ENCODE data around the gene FGR.
"Not testable (repeated sequence)": the region's sequence is repeated elsewhere in the genome, so short reads cannot be mapped to it uniquely, and the experiment has no call there.

Gene FGR

DNA sequence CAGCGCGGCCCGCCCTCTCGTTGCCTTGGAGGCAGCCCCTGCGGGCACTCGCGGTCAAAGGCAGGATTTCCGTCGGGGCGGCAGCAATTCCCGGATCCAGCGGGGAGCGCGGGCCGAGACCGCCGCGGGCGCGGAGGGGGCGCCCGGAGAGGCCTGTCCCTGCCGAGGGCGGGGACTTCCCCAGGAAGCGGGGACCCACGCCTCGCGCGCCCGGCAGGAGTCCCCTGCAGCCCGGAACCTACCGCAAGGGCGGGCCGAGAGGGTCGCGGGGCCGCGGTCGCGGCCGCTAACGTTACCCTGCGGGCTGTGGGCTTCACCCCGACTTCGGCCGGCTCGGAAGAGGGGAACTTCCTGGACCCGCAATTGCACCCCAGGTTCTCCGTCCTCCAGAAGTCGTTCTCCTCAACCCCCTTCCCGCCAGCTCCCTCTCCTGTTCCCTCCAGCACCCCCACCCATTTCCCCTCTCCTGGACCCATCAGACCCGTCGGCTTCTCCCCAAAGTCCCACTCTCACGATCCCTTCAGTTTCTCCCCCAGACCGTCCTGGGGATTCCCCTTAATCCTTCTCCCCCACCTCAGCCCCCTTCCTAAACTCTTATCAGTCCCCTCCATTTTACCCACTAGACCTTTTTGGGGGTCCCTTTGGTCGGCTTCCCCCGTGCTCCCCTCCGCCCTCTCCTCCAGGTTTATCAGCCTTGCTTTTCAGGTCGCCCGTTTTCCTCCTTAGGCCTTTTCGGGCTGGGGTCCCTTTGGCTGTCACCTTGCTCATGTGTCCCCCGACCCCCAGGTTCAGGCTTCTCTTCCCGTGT is 604 bp downstream of the FGR start:
- FAIRE-seq = no peak

DNA sequence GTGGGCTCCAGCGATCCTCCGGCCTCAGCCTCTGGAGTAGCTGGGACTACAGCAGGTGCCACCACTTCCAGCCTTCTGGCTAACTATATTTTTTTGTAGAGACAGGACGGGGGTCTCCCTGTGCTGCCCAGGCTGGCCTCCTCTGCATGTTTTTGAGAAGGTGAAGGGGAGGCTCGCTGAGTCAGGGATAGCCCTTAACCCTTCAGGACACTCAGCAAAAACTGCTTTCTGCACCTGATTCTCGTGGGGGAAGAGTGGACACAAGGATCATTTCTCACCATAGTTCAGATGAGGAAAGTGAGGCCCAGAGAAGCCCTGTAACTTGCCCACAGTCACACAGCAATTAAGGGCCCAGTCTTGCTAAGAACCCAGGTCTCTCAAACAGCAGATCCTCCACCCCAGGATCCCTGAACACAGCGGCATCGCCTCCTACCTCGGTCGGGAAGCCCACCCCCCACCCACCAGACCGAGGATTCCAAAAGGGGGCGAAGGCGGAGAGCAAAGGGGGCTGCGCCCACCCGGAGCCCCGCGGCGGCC is 1.3 kb downstream of the FGR start:
- no peak for FAIRE-seq

GRCh38 chr1:27633298-27633610 is 1.7 kb downstream of the FGR start:
- no peak for FAIRE-seq

GRCh38 chr1:27632387-27633297 is 2.3 kb downstream of the FGR start:
- no peak for FAIRE-seq

- FAIRE-seq = no peak
These were observed 4.0 kb downstream of the FGR start for GRCh38 chr1:27630859-27631491.

- FAIRE-seq = no peak
These were observed 6.3 kb downstream of the FGR start for GRCh38 chr1:27628712-27629111.

DNA sequence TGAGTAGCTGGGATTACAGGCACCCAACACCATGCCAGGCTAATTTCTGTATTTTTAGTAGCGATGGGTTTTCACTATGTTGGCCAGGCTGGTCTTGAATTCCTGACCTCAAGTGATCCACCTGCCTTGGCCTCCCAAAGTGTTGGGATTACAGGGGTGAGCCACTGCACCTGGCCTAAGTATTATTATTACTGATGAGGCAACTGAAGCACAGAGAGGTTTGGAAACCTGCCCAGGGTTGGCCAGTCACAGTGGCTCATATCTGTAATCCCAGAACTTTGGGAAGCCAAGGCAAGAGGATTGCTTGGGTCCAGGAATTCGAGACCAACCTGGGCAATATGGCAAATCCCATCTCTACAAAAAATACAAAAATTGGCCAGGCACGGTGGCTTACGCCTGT is 7.3 kb downstream of the FGR start:
- not testable (repeated sequence) for FAIRE-seq

GRCh38 chr1:27627061-27627460 is 7.9 kb downstream of the FGR start:
- FAIRE-seq = no peak

DNA sequence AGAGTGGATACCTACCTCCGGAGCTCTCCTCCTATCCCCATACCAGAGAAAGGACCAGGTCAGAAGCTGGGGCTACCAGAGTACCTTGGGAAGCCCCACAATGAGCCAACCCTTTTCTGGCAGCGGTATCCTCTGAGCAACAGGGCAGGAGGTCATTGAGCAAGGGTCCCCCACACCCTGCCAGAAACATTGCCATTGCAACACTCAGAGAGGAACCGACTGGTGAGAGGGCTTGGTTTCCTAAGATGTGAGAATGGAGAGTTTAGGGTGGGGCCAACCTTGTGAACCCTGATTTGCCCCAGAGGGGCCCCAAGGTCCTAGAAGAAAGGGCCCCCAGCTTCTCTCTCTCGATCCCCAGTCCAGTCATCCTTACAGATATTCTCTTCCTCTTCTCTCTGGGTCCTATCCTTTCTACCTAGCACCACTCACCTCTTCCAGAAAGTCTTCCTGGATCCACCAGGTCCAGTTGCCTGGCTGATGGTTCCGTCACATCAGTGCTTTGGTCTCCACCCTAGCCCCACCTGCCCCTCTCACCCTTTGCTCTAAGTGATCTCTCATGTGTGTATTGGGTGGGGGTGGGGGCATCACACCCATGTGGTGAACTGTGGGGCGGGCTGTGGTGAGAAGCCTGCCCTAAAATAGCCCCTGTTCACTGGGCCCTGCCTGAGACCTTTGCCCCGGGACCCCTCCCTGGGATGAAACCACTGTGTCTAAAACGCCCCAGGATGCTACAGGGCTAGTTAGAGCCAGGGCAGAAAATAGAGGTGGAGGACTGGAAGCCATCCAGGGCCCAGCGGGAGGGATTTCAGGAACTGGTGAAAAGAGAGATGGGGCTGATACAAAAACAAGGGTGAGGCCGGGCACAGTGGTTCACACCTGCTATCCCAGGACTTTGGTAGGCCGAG is 8.7 kb downstream of the FGR start:
- no peak for FAIRE-seq

DNA sequence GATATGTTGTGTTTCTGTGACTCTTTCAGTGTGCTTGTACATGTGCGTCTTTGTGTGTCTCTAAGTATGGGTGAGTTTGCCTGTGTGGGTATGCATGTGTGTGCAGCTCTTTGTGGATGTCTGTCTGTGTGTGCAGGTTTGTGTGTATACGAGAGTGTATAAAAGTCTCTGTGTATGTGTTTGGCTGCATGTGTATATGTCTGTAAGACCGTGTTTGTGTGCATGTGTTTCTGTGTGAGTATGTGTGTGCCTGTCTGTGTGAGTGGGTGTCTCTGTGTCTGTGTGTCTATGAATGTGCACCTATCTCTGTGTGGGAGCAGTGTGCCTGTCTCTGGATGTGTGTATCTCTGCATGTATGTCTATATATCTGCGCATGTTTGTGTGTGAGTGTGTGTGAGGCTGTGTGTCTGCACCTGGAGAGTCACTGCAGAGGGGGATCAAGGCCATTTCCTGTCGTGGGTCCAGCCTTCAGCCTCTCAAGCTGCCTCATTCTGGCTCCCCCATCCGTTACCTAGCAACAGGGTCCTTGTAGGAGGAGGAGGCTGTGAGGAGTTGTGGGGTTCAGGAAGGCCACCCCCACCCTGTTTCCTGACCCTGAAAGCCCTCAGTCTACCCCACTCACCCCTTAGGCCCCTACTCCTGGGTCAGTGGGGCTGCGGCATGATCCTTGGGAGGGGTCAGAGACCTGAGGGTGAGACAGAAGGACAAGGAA is 10.4 kb downstream of the FGR start:
- FAIRE-seq = no peak

DNA sequence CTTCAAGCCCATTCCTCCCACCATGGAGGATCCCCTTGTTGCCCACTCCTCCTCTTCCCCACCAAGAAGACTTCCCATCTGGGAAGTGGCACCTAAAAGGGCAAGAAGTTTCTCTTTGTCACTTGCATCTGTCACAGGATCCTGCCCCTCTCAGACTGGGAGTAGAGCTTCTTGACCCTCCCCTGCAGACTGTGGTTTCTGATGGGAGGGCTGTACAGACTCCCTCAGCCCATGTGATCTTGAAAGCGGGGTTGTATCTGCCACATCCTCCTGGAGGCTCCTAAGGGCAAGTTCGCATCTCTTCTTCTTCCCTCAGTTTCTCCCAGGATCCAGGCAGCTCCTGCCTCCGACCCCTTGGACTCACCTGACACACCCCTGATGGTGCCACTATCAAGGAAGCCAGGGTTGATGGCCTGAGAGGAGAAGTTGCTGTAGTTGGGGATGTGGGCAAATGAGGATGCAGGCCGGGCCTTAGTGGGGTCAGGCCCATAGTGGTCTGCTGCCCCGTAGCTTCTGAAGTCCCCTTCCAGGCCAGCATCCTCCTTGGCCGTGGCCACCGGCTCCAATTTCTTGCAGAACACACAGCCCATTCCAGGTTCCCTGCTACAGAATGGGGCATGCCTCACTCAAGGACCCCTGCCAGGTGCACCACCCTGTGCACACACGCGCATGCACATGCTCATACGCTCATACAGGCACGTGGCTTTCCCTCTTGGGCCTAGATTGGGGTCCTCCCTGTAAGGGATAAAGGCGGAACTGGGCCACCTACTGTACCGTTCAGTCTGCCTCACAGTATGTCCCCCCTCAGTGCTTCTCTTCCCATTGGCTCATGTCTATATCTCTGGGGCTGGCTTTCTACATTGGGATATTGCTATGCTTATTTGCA is 11.4 kb downstream of the FGR start:
- no peak for FAIRE-seq

DNA sequence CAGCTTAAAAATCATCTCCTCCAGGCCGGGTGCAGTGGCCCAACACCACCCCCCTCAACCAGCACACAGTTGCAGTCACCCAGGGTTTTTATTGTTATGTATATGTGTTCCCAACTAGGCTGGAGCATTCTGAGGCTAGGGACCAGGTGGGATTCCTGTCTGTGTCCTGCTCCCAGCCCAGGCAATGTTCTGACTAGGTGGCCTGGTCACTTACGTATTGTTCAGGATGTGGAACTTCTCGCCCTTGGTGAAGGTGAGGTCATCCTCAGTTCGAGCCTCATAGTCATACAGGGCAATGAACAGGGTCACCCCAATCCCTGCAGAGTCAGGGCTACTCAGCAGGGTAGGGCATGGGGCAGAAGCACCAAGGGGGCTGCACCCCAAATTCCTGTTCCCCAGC is 12.2 kb downstream of the FGR start:
- FAIRE-seq = no peak

- FAIRE-seq = no peak
These were observed 13.7 kb downstream of the FGR start for GRCh38 chr1:27621051-27621920.

- FAIRE-seq = not testable (repeated sequence)
These were observed 15.1 kb downstream of the FGR start for GRCh38 chr1:27619782-27620438.

DNA sequence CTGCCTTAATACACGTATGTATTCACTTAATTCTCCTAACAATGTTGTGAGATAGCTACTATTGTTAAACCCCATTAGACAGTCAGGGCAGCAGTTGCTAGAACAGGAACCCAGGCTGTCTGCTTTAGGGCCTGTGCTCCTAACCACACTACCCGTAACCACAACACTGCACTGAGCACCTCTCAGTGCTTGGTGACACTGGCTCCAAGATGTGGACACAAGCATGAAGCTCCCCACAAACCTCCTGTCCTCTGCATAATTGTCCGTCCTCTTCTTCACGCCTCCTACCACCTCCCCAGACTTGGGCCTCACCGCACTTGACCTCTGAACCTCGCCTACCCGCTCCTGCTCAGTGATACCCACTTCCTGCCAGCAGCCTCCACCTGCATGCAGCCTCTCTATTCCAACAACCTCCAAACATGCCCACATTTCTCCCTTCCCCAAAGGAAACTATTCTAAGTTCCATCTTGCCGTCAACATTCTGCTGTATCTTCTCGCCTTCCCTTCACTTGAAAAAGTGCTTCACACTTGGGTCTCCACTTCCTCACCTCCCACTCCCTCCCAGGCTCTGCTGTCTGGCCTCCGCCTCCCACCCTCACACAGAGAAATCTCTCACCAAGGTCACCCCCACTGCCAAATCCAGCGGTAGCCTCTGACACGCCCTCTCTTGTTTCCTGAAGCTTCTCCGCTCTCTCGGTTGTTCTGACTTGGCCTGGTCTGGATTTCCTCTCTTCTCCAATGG is 16.5 kb downstream of the FGR start:
- no peak for FAIRE-seq

GRCh38 chr1:27617420-27617819 is 17.6 kb downstream of the FGR start:
- no peak for FAIRE-seq

DNA sequence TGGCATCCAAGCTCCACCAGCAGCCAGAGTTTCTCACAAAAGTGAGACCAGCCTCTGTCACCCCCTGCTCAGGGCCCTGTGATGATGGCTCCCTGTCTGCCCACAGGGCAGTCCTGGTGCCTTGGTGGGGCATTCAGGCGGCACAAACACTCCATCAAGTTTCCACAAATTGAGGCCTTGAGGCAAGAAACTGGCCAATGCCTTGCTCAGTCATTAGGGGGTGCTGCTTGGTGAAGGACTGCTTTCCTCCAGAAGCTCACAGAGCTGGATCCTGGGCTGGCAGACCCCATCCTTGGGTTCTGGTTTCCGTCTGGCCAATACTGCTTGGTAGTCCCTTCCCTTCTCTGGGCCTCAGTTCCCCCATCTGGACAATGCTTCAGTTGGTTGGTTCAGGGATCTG is 18.5 kb downstream of the FGR start:
- FAIRE-seq = no peak
